HEK293 (cell line): Measurements from ENCODE around the gene MBNL2.

Source experiments
- ZFP41 ChIP-seq: fragments of 450-650 bp; formaldehyde crosslinking; IDR thresholded peaks from 2 replicates; pipeline ENCODE4 v1.5.1; 2016; ENCODE audit warnings: missing biosample characterization, missing genetic modification characterization, borderline replicate concordance
- ZNF416 ChIP-seq: fragments of 450-650 bp; formaldehyde crosslinking; IDR thresholded peaks from 2 replicates; pipeline ENCODE4 v1.5.1; 2016; ENCODE audit warnings: missing biosample characterization, missing genetic modification characterization
- ZNF629 ChIP-seq: fragments of 450-650 bp; formaldehyde crosslinking; IDR thresholded peaks from 2 replicates; pipeline ENCODE4 v1.5.1; 2017; ENCODE audit warnings: missing biosample characterization, missing genetic modification characterization
- ZNF777 ChIP-seq: fragments of 450-650 bp; formaldehyde crosslinking; IDR thresholded peaks from 2 replicates; pipeline ENCODE4 v1.5.1; 2017; ENCODE audit warnings: missing biosample characterization, missing genetic modification characterization, borderline replicate concordance
- TF ChIP-seq, protein P1 (sequence below): fragments of 450-650 bp; formaldehyde crosslinking; IDR thresholded peaks from 2 replicates; pipeline ENCODE4 v1.5.1; 2016; ENCODE audit warnings: missing biosample characterization, missing genetic modification characterization
- TF ChIP-seq, protein P2 (sequence below): fragments of 450-650 bp; IDR thresholded peaks from 2 replicates; pipeline ENCODE4 v1.5.1; 2018; ENCODE audit warnings: missing biosample characterization, missing genetic modification characterization
- TF ChIP-seq, protein P3 (sequence below): fragments of 450-650 bp; formaldehyde crosslinking; IDR thresholded peaks from 2 replicates; pipeline ENCODE4 v1.5.1; 2016; ENCODE audit warnings: missing biosample characterization, missing genetic modification characterization
- TF ChIP-seq, protein P4 (sequence below): sonication (generic); formaldehyde crosslinking; IDR thresholded peaks from 2 replicates; pipeline ENCODE4 v1.8.1; 2022; ENCODE audit warnings: mild to moderate bottlenecking, moderate library complexity, missing genetic modification reagents

DNA sequence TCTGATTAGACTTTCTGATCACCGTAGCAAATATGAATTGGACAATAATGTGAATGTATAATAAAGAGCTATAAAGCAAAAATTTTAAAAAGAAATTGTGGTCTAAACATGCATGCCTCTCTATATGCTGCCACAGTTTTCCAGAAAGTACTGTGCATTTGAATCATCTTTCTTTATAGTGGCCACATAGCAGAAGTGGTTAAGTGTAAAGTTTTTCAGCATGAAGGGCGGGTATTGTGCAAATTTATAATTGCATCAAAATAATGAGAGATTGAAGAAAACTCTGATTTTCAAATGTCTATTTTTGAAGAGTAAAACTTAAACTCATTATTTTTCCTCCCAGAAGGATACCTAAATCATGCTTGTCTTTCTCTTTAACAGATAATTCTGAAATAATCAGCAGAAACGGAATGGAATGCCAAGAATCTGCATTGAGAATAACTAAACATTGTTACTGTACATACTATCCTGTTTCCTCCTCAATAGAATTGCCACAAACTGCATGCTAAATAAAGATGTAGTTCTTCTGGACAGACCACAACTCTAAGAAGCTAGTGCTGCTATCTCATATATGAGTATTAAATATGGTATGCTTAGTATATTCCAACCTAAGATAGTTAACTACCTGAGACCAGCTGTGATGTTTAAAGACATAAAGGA lies 168.9 kb downstream of the MBNL2 start:
- TF ChIP-seq, protein P1, sequence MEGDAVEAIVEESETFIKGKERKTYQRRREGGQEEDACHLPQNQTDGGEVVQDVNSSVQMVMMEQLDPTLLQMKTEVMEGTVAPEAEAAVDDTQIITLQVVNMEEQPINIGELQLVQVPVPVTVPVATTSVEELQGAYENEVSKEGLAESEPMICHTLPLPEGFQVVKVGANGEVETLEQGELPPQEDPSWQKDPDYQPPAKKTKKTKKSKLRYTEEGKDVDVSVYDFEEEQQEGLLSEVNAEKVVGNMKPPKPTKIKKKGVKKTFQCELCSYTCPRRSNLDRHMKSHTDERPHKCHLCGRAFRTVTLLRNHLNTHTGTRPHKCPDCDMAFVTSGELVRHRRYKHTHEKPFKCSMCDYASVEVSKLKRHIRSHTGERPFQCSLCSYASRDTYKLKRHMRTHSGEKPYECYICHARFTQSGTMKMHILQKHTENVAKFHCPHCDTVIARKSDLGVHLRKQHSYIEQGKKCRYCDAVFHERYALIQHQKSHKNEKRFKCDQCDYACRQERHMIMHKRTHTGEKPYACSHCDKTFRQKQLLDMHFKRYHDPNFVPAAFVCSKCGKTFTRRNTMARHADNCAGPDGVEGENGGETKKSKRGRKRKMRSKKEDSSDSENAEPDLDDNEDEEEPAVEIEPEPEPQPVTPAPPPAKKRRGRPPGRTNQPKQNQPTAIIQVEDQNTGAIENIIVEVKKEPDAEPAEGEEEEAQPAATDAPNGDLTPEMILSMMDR (tag by site-specific recombination), result no peak
- TF ChIP-seq, protein P2, sequence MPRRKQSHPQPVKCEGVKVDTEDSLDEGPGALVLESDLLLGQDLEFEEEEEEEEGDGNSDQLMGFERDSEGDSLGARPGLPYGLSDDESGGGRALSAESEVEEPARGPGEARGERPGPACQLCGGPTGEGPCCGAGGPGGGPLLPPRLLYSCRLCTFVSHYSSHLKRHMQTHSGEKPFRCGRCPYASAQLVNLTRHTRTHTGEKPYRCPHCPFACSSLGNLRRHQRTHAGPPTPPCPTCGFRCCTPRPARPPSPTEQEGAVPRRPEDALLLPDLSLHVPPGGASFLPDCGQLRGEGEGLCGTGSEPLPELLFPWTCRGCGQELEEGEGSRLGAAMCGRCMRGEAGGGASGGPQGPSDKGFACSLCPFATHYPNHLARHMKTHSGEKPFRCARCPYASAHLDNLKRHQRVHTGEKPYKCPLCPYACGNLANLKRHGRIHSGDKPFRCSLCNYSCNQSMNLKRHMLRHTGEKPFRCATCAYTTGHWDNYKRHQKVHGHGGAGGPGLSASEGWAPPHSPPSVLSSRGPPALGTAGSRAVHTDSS (tag by site-specific recombination), result no peak
- TF ChIP-seq, protein P3, sequence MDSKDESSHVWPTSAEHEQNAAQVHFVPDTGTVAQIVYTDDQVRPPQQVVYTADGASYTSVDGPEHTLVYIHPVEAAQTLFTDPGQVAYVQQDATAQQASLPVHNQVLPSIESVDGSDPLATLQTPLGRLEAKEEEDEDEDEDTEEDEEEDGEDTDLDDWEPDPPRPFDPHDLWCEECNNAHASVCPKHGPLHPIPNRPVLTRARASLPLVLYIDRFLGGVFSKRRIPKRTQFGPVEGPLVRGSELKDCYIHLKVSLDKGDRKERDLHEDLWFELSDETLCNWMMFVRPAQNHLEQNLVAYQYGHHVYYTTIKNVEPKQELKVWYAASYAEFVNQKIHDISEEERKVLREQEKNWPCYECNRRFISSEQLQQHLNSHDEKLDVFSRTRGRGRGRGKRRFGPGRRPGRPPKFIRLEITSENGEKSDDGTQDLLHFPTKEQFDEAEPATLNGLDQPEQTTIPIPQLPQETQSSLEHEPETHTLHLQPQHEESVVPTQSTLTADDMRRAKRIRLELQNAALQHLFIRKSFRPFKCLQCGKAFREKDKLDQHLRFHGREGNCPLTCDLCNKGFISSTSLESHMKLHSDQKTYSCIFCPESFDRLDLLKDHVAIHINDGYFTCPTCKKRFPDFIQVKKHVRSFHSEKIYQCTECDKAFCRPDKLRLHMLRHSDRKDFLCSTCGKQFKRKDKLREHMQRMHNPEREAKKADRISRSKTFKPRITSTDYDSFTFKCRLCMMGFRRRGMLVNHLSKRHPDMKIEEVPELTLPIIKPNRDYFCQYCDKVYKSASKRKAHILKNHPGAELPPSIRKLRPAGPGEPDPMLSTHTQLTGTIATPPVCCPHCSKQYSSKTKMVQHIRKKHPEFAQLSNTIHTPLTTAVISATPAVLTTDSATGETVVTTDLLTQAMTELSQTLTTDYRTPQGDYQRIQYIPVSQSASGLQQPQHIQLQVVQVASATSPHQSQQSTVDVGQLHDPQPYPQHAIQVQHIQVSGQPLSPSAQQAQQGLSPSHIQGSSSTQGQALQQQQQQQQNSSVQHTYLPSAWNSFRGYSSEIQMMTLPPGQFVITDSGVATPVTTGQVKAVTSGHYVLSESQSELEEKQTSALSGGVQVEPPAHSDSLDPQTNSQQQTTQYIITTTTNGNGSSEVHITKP (tag by site-specific recombination), result no peak
- TF ChIP-seq, protein P4, sequence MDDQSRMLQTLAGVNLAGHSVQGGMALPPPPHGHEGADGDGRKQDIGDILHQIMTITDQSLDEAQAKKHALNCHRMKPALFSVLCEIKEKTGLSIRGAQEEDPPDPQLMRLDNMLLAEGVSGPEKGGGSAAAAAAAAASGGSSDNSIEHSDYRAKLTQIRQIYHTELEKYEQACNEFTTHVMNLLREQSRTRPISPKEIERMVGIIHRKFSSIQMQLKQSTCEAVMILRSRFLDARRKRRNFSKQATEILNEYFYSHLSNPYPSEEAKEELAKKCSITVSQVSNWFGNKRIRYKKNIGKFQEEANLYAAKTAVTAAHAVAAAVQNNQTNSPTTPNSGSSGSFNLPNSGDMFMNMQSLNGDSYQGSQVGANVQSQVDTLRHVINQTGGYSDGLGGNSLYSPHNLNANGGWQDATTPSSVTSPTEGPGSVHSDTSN, result no peak
- TF ChIP-seq ZNF629 (no peak), ZNF416 (tag by site-specific recombination) (no peak), ZFP41 (tag by site-specific recombination) (no peak), ZNF777 (tag by site-specific recombination) (no peak)
